ENCODE data around the gene ITGA5.

GRCh38 chr12:54393207-54393609 is 25.9 kb downstream of the ITGA5 start:
- TF ChIP-seq CTCF (IDR thresholded peaks at IDR 0.05; ENCODE audit: low read depth, low read length) (no peak), EZH2phosphoT487 (IDR thresholded peaks at IDR 0.05; ENCODE audit: low read depth) (no peak)
